ENCODE data around the gene KRTAP2-2.
"Not testable (repeated sequence)": the region's sequence is repeated elsewhere in the genome, so short reads cannot be mapped to it uniquely, and the experiment has no call there.

KRTAP2-2 gene

GRCh38 chr17:41083427-41083826 lies 28.4 kb upstream of the KRTAP2-2 start:
- not testable (repeated sequence) for H3K36me3 ChIP-seq (ENCODE audit: control insufficient read depth, insufficient read depth, low read length); H3K9ac ChIP-seq (ENCODE audit: low read length); H3K27ac ChIP-seq (ENCODE audit: low read depth, low read length); H3K9me3 ChIP-seq (ENCODE audit: control insufficient read depth, insufficient read depth, low read depth, low read length); H3K4me3 ChIP-seq (ENCODE audit: low read depth, low read length); H3K27me3 ChIP-seq (ENCODE audit: control insufficient read depth, insufficient read depth, low read length); H3K4me1 ChIP-seq (ENCODE audit: control insufficient read depth, insufficient read depth, low read length)

DNA sequence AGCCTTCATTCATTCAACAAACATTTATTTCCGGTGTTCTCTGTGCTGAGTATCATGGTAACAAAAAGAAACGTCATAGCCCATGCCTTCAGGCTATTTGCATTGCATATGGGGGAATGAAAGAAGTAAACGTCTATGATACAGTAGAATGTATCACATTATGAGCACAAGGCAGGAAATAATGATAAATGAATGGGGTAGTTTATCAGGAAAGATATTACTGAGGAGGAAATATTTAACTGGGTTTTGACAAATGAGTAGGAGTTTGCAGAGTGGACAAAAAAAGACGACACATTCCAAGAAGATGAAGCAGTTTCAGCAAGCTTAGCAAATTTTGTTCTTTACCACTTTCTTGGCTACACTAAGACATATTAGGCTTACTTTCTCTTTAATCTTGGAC lies 27.6 kb upstream of the KRTAP2-2 start:
- Histone ChIP-seq H3K27me3 (ENCODE audit: control insufficient read depth, insufficient read depth, low read length) (no peaks in the 10 kb centered on the region), H3K4me3 (ENCODE audit: low read depth, low read length) (no peak overlapping the region), H3K9ac (ENCODE audit: low read length) (no peak overlapping the region), H3K36me3 (ENCODE audit: control insufficient read depth, insufficient read depth, low read length) (no peaks in the 10 kb centered on the region), H3K4me1 (ENCODE audit: control insufficient read depth, insufficient read depth, low read length) (no peaks in the 10 kb centered on the region), H3K27ac (ENCODE audit: low read depth, low read length) (no peak overlapping the region), H3K9me3 (ENCODE audit: control insufficient read depth, insufficient read depth, low read depth, low read length) (no peaks in the 10 kb centered on the region)

DNA sequence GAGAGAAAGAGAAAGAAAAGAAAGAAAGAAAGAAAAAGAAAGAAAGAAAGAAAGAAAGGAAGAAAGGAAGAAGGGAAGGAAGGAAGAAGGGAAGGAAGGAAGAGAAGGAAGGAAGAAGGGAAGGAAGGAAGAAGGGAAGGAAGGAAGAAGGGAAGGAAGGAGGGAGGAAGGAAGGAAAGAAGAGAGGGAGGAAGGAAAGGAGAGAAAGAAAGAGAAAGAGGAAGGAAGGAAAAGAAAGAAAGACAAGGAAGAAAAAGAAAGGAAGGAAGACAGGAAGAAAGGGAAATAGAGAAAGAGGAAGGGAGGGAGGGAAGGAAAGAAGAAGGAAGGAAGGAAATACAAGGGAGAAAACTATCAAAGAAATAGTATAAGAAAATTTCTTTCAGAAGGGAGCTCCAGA lies 21.8 kb upstream of the KRTAP2-2 start:
- no peak overlapping the region for H3K9ac ChIP-seq (ENCODE audit: low read length)
- no peak overlapping the region for H3K27ac ChIP-seq (ENCODE audit: low read depth, low read length)
- H3K27me3 ChIP-seq (ENCODE audit: control insufficient read depth, insufficient read depth, low read length): no peaks in the 10 kb centered on the region
- H3K36me3 ChIP-seq (ENCODE audit: control insufficient read depth, insufficient read depth, low read length): no peaks in the 10 kb centered on the region
- no peak overlapping the region for H3K4me3 ChIP-seq (ENCODE audit: low read depth, low read length)
- no peaks in the 10 kb centered on the region for H3K4me1 ChIP-seq (ENCODE audit: control insufficient read depth, insufficient read depth, low read length)
- no peaks in the 10 kb centered on the region for H3K9me3 ChIP-seq (ENCODE audit: control insufficient read depth, insufficient read depth, low read depth, low read length)

DNA sequence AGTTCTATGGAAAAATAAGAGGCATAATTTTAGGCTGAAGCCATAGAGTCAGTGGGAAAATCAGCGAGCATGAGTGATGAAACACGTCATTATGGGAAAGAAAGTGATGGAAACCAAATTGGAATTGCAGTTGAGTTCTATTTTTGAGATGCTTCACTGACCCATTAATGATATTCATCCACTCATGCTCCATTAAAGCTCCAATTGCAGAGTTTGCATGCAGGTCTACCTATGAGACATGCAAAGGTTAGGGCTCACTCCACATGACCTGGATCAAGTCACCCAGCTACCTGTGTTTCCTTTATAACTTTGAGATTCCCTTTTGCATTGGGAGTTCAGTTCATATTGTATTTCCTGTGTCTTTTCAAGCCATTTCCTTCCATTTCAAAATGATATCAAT lies 18.6 kb upstream of the KRTAP2-2 start:
- H3K9me3 ChIP-seq (ENCODE audit: control insufficient read depth, insufficient read depth, low read depth, low read length): no peaks in the 10 kb centered on the region
- H3K4me1 ChIP-seq (ENCODE audit: control insufficient read depth, insufficient read depth, low read length): no peaks in the 10 kb centered on the region
- H3K36me3 ChIP-seq (ENCODE audit: control insufficient read depth, insufficient read depth, low read length): no peaks in the 10 kb centered on the region
- H3K27me3 ChIP-seq (ENCODE audit: control insufficient read depth, insufficient read depth, low read length): no peaks in the 10 kb centered on the region
- no peak overlapping the region for H3K4me3 ChIP-seq (ENCODE audit: low read depth, low read length)
- no peak overlapping the region for H3K9ac ChIP-seq (ENCODE audit: low read length)
- H3K27ac ChIP-seq (ENCODE audit: low read depth, low read length): no peak overlapping the region

DNA sequence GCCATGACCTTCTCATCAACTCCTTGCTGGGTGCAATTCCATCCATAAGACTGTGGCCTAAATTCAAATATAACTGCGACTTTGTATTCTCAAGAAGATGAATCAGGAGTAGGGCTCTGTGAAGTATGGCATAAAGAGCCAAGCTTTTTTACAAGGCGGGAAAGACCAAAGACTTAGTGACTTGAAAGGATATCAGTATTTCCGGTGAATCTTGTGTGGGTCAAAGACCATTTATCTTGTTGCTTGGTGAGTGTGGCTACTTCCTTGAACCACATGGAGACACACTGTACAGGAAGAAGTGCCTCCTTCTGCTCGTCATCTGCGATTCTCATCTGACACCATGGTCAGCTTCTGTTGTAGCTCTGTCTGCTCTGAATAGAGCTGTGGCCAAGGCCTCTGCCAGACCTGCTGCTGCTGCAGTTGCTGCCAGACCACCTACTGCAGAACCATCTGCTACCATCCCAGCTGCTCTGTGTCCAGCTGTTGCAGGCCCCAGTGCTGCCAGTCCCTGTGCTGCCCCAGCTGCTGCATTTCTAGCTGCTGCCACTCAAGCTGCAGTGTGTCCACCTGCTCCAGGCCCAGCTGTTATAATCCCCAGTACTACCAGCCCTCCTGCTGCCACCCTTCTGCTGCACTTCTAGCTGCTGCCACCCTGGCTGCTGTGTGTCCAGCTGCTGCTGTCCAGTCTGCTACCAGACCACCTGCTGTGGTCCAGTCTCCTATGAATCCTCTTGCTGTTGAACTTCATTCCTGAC lies 16.8 kb upstream of the KRTAP2-2 start:
- H3K4me1 ChIP-seq (ENCODE audit: control insufficient read depth, insufficient read depth, low read length): no peaks in the 10 kb centered on the region
- no peaks in the 10 kb centered on the region for H3K36me3 ChIP-seq (ENCODE audit: control insufficient read depth, insufficient read depth, low read length)
- no peak overlapping the region for H3K9ac ChIP-seq (ENCODE audit: low read length)
- no peak overlapping the region for H3K27ac ChIP-seq (ENCODE audit: low read depth, low read length)
- no peaks in the 10 kb centered on the region for H3K9me3 ChIP-seq (ENCODE audit: control insufficient read depth, insufficient read depth, low read depth, low read length)
- H3K4me3 ChIP-seq (ENCODE audit: low read depth, low read length): no peak overlapping the region
- no peaks in the 10 kb centered on the region for H3K27me3 ChIP-seq (ENCODE audit: control insufficient read depth, insufficient read depth, low read length)

DNA sequence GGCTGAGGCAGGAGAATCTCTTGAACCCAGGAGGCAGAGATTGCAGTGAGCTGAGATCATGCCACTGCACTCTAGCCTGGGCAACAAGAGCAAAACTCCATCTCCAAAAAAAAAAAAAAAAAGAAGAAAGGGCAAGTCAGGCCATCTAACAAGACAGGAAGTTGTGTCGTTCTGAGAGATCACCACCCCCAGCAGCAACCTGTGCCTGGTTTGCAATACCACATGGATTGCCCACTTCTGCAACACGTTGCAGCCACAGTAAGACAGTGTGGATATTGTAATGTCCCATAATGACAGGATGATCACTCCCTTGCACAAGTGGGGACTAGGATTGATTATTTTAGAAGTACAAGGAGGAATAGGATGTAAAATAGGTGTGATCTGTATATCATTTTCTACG lies 14.0 kb upstream of the KRTAP2-2 start:
- Histone ChIP-seq H3K4me1 (ENCODE audit: control insufficient read depth, insufficient read depth, low read length) (no peaks in the 10 kb centered on the region), H3K4me3 (ENCODE audit: low read depth, low read length) (no peak overlapping the region), H3K9me3 (ENCODE audit: control insufficient read depth, insufficient read depth, low read depth, low read length) (no peaks in the 10 kb centered on the region), H3K36me3 (ENCODE audit: control insufficient read depth, insufficient read depth, low read length) (no peaks in the 10 kb centered on the region), H3K9ac (ENCODE audit: low read length) (no peak overlapping the region), H3K27ac (ENCODE audit: low read depth, low read length) (no peak overlapping the region), H3K27me3 (ENCODE audit: control insufficient read depth, insufficient read depth, low read length) (no peaks in the 10 kb centered on the region)

- H3K4me1 ChIP-seq (ENCODE audit: control insufficient read depth, insufficient read depth, low read length): no peaks in the 10 kb centered on the region
- H3K27me3 ChIP-seq (ENCODE audit: control insufficient read depth, insufficient read depth, low read length): no peaks in the 10 kb centered on the region
- no peak overlapping the region for H3K27ac ChIP-seq (ENCODE audit: low read depth, low read length)
- no peak overlapping the region for H3K9ac ChIP-seq (ENCODE audit: low read length)
- no peaks in the 10 kb centered on the region for H3K9me3 ChIP-seq (ENCODE audit: control insufficient read depth, insufficient read depth, low read depth, low read length)
- no peak overlapping the region for H3K4me3 ChIP-seq (ENCODE audit: low read depth, low read length)
- H3K36me3 ChIP-seq (ENCODE audit: control insufficient read depth, insufficient read depth, low read length): no peaks in the 10 kb centered on the region
Measured at GRCh38 chr17:41067281-41067680, 12.3 kb upstream of the KRTAP2-2 start.

- Histone ChIP-seq H3K36me3 (ENCODE audit: control insufficient read depth, insufficient read depth, low read length) (no peaks in the 10 kb centered on the region), H3K27me3 (ENCODE audit: control insufficient read depth, insufficient read depth, low read length) (no peaks in the 10 kb centered on the region), H3K27ac (ENCODE audit: low read depth, low read length) (no peak within 1 kb of the TSS), H3K9me3 (ENCODE audit: control insufficient read depth, insufficient read depth, low read depth, low read length) (no peaks in the 10 kb centered on the region), H3K4me1 (ENCODE audit: control insufficient read depth, insufficient read depth, low read length) (no peaks in the 10 kb centered on the region), H3K9ac (ENCODE audit: low read length) (no peak within 1 kb of the TSS), H3K4me3 (ENCODE audit: low read depth, low read length) (no peak within 1 kb of the TSS)
Measured at GRCh38 chr17:41065829-41066624, 11.0 kb upstream of the KRTAP2-2 start, which contains the start of gene KRTAP2-4. Gene KRTAP2-4, minus strand, starts transcription at chr17:41065879. Its CDS starts 34 bp downstream, at chr17:41065845.

DNA sequence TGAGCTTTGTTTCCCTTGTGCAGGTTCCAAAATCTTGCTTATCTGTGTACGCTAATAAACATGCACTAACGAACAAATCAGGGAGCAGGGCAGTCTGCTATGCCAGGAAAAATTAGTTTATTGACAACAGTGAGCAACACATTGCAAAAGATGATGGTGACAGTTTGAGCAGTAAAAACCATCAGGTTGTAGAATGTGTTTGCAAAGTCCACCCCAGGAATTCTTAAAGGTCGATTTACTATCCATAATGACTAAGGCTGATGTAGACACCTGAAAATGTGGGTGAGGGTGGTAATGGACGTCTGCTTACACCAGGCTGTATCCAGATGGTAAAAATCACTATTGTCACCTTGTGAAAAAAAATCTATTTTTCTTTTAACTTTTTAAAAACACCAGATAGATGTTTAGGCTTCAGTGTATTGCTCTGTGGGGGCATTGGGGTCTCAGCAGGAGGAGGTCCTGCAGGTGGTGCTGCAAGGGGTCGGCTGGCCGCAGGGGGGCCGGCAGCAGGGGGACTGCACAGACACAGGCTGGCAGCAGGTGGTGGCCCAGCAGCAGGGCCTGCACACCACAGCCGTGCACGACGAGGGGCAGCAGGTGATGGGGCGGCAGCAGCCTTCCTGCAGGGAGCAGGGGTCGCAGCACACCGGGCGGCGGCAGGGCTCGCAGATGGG lies 10.1 kb upstream of the KRTAP2-2 start:
- H3K27ac ChIP-seq (ENCODE audit: low read depth, low read length); H3K36me3 ChIP-seq (ENCODE audit: control insufficient read depth, insufficient read depth, low read length); H3K27me3 ChIP-seq (ENCODE audit: control insufficient read depth, insufficient read depth, low read length); H3K4me1 ChIP-seq (ENCODE audit: control insufficient read depth, insufficient read depth, low read length); H3K4me3 ChIP-seq (ENCODE audit: low read depth, low read length); H3K9ac ChIP-seq (ENCODE audit: low read length); H3K9me3 ChIP-seq (ENCODE audit: control insufficient read depth, insufficient read depth, low read depth, low read length): not testable (repeated sequence)

- H3K27me3 ChIP-seq (ENCODE audit: control insufficient read depth, insufficient read depth, low read length): no peaks in the 10 kb centered on the region
- H3K36me3 ChIP-seq (ENCODE audit: control insufficient read depth, insufficient read depth, low read length): no peaks in the 10 kb centered on the region
- no peak overlapping the region for H3K4me3 ChIP-seq (ENCODE audit: low read depth, low read length)
- no peak overlapping the region for H3K27ac ChIP-seq (ENCODE audit: low read depth, low read length)
- H3K4me1 ChIP-seq (ENCODE audit: control insufficient read depth, insufficient read depth, low read length): peaks cover 4% of the 10 kb centered on the region; the same call in 1 of the 2 replicates
- H3K9me3 ChIP-seq (ENCODE audit: control insufficient read depth, insufficient read depth, low read depth, low read length): no peaks in the 10 kb centered on the region
- H3K9ac ChIP-seq (ENCODE audit: low read length): no peak overlapping the region
Measured at GRCh38 chr17:41064301-41064700, 9.3 kb upstream of the KRTAP2-2 start.

DNA sequence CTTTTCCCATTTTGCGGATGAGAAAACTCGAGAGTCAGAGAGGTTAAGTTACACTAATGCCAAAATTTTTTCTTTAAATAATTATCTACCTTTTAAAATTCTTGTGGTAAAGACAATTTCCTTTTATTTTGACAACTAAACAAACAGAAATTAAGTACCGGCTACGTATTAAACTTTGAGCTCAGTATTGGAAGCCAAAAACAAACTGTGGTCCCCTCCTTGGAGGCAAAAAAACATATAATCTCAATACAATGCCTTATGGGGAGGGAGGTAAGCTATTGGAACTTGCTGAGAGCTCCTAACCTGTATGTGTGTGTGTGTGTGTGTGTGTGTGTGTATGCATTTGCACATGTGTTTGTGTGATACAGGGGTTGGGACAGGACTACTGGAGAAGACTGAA lies 8.4 kb upstream of the KRTAP2-2 start:
- Histone ChIP-seq H3K36me3 (ENCODE audit: control insufficient read depth, insufficient read depth, low read length) (no peaks in the 10 kb centered on the region), H3K4me3 (ENCODE audit: low read depth, low read length) (no peak overlapping the region), H3K4me1 (ENCODE audit: control insufficient read depth, insufficient read depth, low read length) (peaks cover 4% of the 10 kb centered on the region; the same call in 1 of the 2 replicates), H3K27ac (ENCODE audit: low read depth, low read length) (no peak overlapping the region), H3K27me3 (ENCODE audit: control insufficient read depth, insufficient read depth, low read length) (no peaks in the 10 kb centered on the region), H3K9me3 (ENCODE audit: control insufficient read depth, insufficient read depth, low read depth, low read length) (no peaks in the 10 kb centered on the region), H3K9ac (ENCODE audit: low read length) (no peak overlapping the region)

Measured in HUES6 (cell line).